IPS-15b (cell line): ENCODE results near the gene CTSZ.

ENCODE experiments used
- H3K27me3 ChIP-seq: one replicate; pipeline ENCODE4 v1.6.1; 2013; ENCODE audit warnings: low read length; ENCODE audit not compliant: control insufficient read depth, insufficient read depth
- H3K36me3 ChIP-seq: one replicate; pipeline ENCODE4 v1.6.1; 2013; ENCODE audit warnings: low read length; ENCODE audit not compliant: control insufficient read depth, insufficient read depth
- H3K4me1 ChIP-seq: one replicate; pipeline ENCODE4 v1.6.1; 2013; ENCODE audit warnings: mild to moderate bottlenecking, low read length; ENCODE audit not compliant: control insufficient read depth, insufficient read depth
- H3K4me3 ChIP-seq: one replicate; pipeline ENCODE4 v1.5.1; 2013; ENCODE audit warnings: low read depth, low read length
- H3K9ac ChIP-seq: one replicate; pipeline ENCODE4 v1.6.1; 2013; ENCODE audit warnings: low read depth, mild to moderate bottlenecking, low read length
- H3K9me3 ChIP-seq: one replicate; pipeline ENCODE4 v1.6.1; 2013; ENCODE audit warnings: mild to moderate bottlenecking, low read length; ENCODE audit not compliant: control insufficient read depth, insufficient read depth

CTSZ gene

GRCh38 chr20:59010321-59010994, 3.4 kb upstream of the CTSZ start:
- Histone ChIP-seq H3K27me3 (peaks cover 15% of the 10 kb centered on the region), H3K9me3 (no peaks in the 10 kb centered on the region), H3K4me1 (peaks cover 2% of the 10 kb centered on the region), H3K9ac (no peak overlapping the region), H3K36me3 (no peaks in the 10 kb centered on the region), H3K4me3 (no peak overlapping the region)

GRCh38 chr20:59008715-59009336, 1.8 kb upstream of the CTSZ start:
- Histone ChIP-seq H3K4me1 (peaks cover 2% of the 10 kb centered on the region), H3K9me3 (no peaks in the 10 kb centered on the region), H3K9ac (no peak overlapping the region)

GRCh38 chr20:59007665-59008511, 834 bp upstream of the CTSZ start:
- peaks cover 2% of the 10 kb centered on the region for H3K4me1 ChIP-seq
- no peaks in the 10 kb centered on the region for H3K9me3 ChIP-seq
- no peaks in the 10 kb centered on the region for H3K36me3 ChIP-seq
- H3K27me3 ChIP-seq, result peaks cover 10% of the 10 kb centered on the region
- peak overlapping the region; percentile 18 for H3K4me3 ChIP-seq
- no peak overlapping the region for H3K9ac ChIP-seq

More at GRCh38 chr20:59008715-59009336, 1.8 kb upstream of the CTSZ start:
- Histone ChIP-seq H3K27me3 (peaks cover 11% of the 10 kb centered on the region), H3K36me3 (no peaks in the 10 kb centered on the region), H3K4me3 (no peak overlapping the region)

- Histone ChIP-seq H3K36me3 (peaks cover 2% of the 10 kb centered on the region), H3K4me1 (peaks cover 2% of the 10 kb centered on the region), H3K9me3 (no peaks in the 10 kb centered on the region), H3K9ac (peak overlapping the region; percentile 60), H3K4me3 (peak overlapping the region; percentile 59), H3K27me3 (peaks cover 10% of the 10 kb centered on the region)
These were observed 739 bp downstream of the CTSZ start for GRCh38 chr20:59006167-59006863.

GRCh38 chr20:59005523-59006166, 1.4 kb downstream of the CTSZ start:
- Histone ChIP-seq H3K9me3 (no peaks in the 10 kb centered on the region), H3K4me1 (peaks cover 2% of the 10 kb centered on the region), H3K36me3 (peaks cover 2% of the 10 kb centered on the region), H3K4me3 (no peak overlapping the region), H3K27me3 (peaks cover 10% of the 10 kb centered on the region), H3K9ac (no peak overlapping the region)

- H3K36me3 ChIP-seq, result peaks cover 2% of the 10 kb centered on the region
- peaks cover 10% of the 10 kb centered on the region for H3K27me3 ChIP-seq
- no peaks in the 10 kb centered on the region for H3K9me3 ChIP-seq
- H3K4me1 ChIP-seq, result peaks cover 2% of the 10 kb centered on the region
- H3K9ac ChIP-seq, result no peak overlapping the region
- H3K4me3 ChIP-seq, result no peak overlapping the region
These were observed 2.1 kb downstream of the CTSZ start for GRCh38 chr20:59004763-59005522.

GRCh38 chr20:59004493-59004762, 2.6 kb downstream of the CTSZ start:
- H3K27me3 ChIP-seq, result peaks cover 10% of the 10 kb centered on the region
- H3K4me1 ChIP-seq, result peaks cover 2% of the 10 kb centered on the region
- H3K36me3 ChIP-seq, result peaks cover 2% of the 10 kb centered on the region
- H3K4me3 ChIP-seq, result no peak overlapping the region
- H3K9ac ChIP-seq, result no peak overlapping the region
- H3K9me3 ChIP-seq, result no peaks in the 10 kb centered on the region

GRCh38 chr20:59003836-59004492, 3.1 kb downstream of the CTSZ start:
- H3K4me1 ChIP-seq, result peaks cover 2% of the 10 kb centered on the region
- H3K9me3 ChIP-seq, result no peaks in the 10 kb centered on the region
- no peak overlapping the region for H3K4me3 ChIP-seq
- H3K27me3 ChIP-seq, result peaks cover 8% of the 10 kb centered on the region
- H3K36me3 ChIP-seq, result peaks cover 2% of the 10 kb centered on the region
- no peak overlapping the region for H3K9ac ChIP-seq

GRCh38 chr20:59002874-59003399, 4.1 kb downstream of the CTSZ start:
- no peak overlapping the region for H3K4me3 ChIP-seq
- H3K27me3 ChIP-seq, result peaks cover 2% of the 10 kb centered on the region
- H3K36me3 ChIP-seq, result peaks cover 2% of the 10 kb centered on the region
- H3K9ac ChIP-seq, result no peak overlapping the region
- H3K9me3 ChIP-seq, result no peaks in the 10 kb centered on the region
- H3K4me1 ChIP-seq, result peaks cover 2% of the 10 kb centered on the region

GRCh38 chr20:59002388-59002787, 4.7 kb downstream of the CTSZ start:
- H3K9ac ChIP-seq, result no peak overlapping the region
- H3K36me3 ChIP-seq, result peaks cover 2% of the 10 kb centered on the region
- H3K27me3 ChIP-seq, result no peaks in the 10 kb centered on the region
- H3K4me1 ChIP-seq, result no peaks in the 10 kb centered on the region
- H3K4me3 ChIP-seq, result no peak overlapping the region
- no peaks in the 10 kb centered on the region for H3K9me3 ChIP-seq
